Measurements from ENCODE around the gene ITPR3.

Gene ITPR3

DNA sequence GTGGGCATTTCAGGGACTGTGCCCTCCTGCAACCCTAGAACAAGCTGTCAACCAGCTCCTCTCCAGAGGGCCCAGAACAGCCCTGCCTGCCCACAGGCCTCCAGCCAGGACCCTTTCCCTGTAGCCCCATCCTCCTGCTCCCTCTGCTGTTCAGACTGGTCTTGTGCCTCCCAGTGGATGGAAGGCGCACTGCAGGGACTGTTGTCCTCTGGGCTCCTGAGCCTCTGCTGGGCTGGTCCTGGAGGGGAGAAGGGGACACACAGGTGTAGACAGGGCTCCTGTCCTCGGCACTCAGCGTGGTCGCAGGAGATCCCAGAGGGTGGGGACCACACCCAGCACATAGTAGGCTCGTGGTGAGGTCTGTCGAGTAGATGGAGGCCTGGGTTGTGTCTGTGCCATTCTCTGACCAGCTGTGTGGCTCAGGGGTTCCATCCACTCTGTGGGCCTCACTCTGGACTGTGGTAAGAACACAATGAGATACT lies 11.5 kb downstream of the ITPR3 start:
- Histone ChIP-seq H3K27ac (no peak overlapping the region), H4K20me1 (peaks cover 86% of the 10 kb centered on the region), H3K9me3 (no peaks in the 10 kb centered on the region), H3K4me3 (no peak overlapping the region), H3K9ac (no peak overlapping the region), H3K4me1 (peaks cover 40% of the 10 kb centered on the region), H3K4me2 (peak overlapping the region; percentile 92), H3K36me3 (peaks cover 9% of the 10 kb centered on the region; the same call in 1 of the 2 replicates), H3K27me3 (peaks cover 6% of the 10 kb centered on the region; the same call in 1 of the 2 replicates)
- no peak for TF ChIP-seq Cebpa-rat (IDR thresholded peaks at IDR 0.05)

DNA sequence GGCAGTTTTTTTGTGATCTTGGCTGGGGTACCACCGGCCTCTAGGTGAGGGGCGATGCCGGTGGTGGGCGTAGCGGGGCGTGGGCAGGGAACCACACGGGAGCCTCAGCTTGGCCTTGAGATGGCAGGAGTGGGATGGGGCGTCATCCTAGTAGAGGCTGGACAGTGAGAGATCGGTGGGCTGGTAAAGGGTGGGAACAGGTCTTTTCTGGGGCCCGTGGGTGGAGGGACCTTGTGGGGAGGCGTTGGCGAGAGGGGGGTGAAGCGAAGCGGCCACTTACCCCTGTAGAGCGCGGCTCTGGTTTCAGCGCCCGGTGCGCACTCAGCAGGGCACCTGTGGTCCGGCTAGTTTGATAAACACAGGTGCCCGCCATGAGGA lies 12.0 kb downstream of the ITPR3 start:
- Histone ChIP-seq H3K4me2 (peak overlapping the region; percentile 92), H3K27ac (peak overlapping the region; percentile 55; the same call in 1 of the 2 replicates), H3K9ac (peak overlapping the region; percentile 41; the same call in 1 of the 2 replicates), H3K27me3 (peaks cover 6% of the 10 kb centered on the region; the same call in 1 of the 2 replicates), H3K4me1 (peaks cover 40% of the 10 kb centered on the region), H3K9me3 (no peaks in the 10 kb centered on the region), H3K36me3 (peaks cover 6% of the 10 kb centered on the region; the same call in 1 of the 2 replicates), H3K4me3 (peak overlapping the region; percentile 65), H4K20me1 (peaks cover 82% of the 10 kb centered on the region)
- TF ChIP-seq Cebpa-rat (IDR thresholded peaks at IDR 0.05): no peak

GRCh38 chr6:33633462-33634158 lies 12.5 kb downstream of the ITPR3 start:
- no peak for TF ChIP-seq Cebpa-rat (IDR thresholded peaks at IDR 0.05)
- Histone ChIP-seq H3K27ac (peak overlapping the region; percentile 55; the same call in 1 of the 2 replicates), H3K4me1 (peaks cover 40% of the 10 kb centered on the region), H3K36me3 (peaks cover 10% of the 10 kb centered on the region; the same call in 1 of the 2 replicates), H3K9me3 (no peaks in the 10 kb centered on the region), H4K20me1 (peaks cover 82% of the 10 kb centered on the region), H3K27me3 (peaks cover 6% of the 10 kb centered on the region; the same call in 1 of the 2 replicates), H3K9ac (peak overlapping the region; percentile 63), H3K4me2 (peak overlapping the region; percentile 98), H3K4me3 (peak overlapping the region; percentile 65)

DNA sequence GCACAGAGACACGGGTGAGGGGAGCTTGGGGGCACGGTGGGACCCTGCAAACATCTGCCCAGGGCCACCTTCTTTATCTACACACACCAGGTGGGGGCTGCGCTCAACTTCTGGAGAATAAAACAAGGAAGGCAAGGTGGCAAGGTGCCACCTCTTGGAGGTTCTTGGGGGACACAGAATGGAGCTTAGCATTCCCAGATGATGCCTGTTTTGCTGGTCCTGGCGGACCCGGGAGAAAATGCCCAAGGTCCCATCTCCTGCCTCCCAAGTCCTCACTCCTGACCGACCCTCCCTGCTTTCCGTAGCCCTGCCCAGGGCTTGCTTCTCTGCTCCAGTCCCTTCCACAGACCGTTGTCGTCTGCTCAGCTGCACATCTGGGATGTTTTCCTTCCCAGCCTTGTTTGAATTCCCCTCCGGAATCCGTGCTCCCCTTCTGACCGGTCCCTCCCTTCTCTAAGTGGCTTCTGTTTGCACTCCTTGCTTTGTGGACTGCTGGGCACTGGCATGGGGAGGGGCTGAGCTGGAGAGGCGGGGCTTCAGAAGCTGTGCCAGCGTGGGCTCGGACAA lies 13.1 kb downstream of the ITPR3 start:
- Histone ChIP-seq H3K4me2 (peak overlapping the region; percentile 98), H3K27me3 (peaks cover 6% of the 10 kb centered on the region; the same call in 1 of the 2 replicates), H4K20me1 (peaks cover 84% of the 10 kb centered on the region), H3K36me3 (peaks cover 8% of the 10 kb centered on the region; the same call in 1 of the 2 replicates), H3K9ac (peak overlapping the region; percentile 63), H3K27ac (no peak overlapping the region), H3K9me3 (no peaks in the 10 kb centered on the region), H3K4me1 (peaks cover 44% of the 10 kb centered on the region), H3K4me3 (peak overlapping the region; percentile 65)
- no peak for TF ChIP-seq Cebpa-rat (IDR thresholded peaks at IDR 0.05)

GRCh38 chr6:33634946-33635345 lies 13.8 kb downstream of the ITPR3 start:
- Histone ChIP-seq H3K27ac (no peak overlapping the region), H3K4me3 (no peak overlapping the region), H3K9me3 (no peaks in the 10 kb centered on the region), H3K36me3 (peaks cover 8% of the 10 kb centered on the region; the same call in 1 of the 2 replicates), H4K20me1 (peaks cover 83% of the 10 kb centered on the region), H3K9ac (no peak overlapping the region), H3K27me3 (peaks cover 6% of the 10 kb centered on the region; the same call in 1 of the 2 replicates), H3K4me2 (peak overlapping the region; percentile 98), H3K4me1 (peaks cover 44% of the 10 kb centered on the region)
- TF ChIP-seq Cebpa-rat (IDR thresholded peaks at IDR 0.05): no peak

GRCh38 chr6:33636655-33637054 lies 15.5 kb downstream of the ITPR3 start:
- no peak overlapping the region for H3K4me2 ChIP-seq
- TF ChIP-seq Cebpa-rat (IDR thresholded peaks at IDR 0.05): no peak
- peaks cover 81% of the 10 kb centered on the region for H4K20me1 ChIP-seq
- H3K36me3 ChIP-seq: peaks cover 24% of the 10 kb centered on the region
- peaks cover 44% of the 10 kb centered on the region for H3K4me1 ChIP-seq
- H3K4me3 ChIP-seq: no peak overlapping the region
- H3K27me3 ChIP-seq: peaks cover 6% of the 10 kb centered on the region; the same call in 1 of the 2 replicates
- H3K27ac ChIP-seq: no peak overlapping the region
- no peaks in the 10 kb centered on the region for H3K9me3 ChIP-seq
- no peak overlapping the region for H3K9ac ChIP-seq

DNA sequence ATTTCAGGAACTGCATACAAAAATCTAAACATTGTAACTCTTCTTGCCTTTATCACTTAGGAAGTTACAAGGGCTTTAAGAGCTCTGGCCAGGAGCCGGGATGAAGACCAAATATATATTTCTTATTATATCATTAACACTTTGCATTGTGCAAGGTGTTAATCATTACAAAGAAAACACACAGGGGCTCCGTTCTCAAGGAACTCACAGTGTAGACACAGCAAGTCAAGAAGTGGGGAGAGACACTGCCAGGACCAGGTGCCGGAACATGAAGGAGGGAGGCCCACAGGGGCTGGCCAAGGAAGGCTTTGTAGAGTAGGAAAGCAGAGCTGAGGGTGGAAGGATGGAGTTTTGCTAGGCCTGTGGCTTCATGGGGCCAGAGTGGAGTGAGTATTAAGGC lies 17.4 kb downstream of the ITPR3 start:
- H3K9ac ChIP-seq: no peak overlapping the region
- no peak overlapping the region for H3K27ac ChIP-seq
- H3K4me2 ChIP-seq: no peak overlapping the region
- H3K36me3 ChIP-seq: peaks cover 43% of the 10 kb centered on the region
- TF ChIP-seq Cebpa-rat (IDR thresholded peaks at IDR 0.05): no peak
- no peak overlapping the region for H3K4me3 ChIP-seq
- H3K27me3 ChIP-seq: peaks cover 6% of the 10 kb centered on the region; the same call in 1 of the 2 replicates
- peaks cover 34% of the 10 kb centered on the region for H3K4me1 ChIP-seq
- peaks cover 70% of the 10 kb centered on the region for H4K20me1 ChIP-seq
- H3K9me3 ChIP-seq: no peaks in the 10 kb centered on the region

- H3K4me2 ChIP-seq: no peak overlapping the region
- no peak overlapping the region for H3K27ac ChIP-seq
- H3K36me3 ChIP-seq: peaks cover 52% of the 10 kb centered on the region
- H3K4me1 ChIP-seq: peaks cover 26% of the 10 kb centered on the region
- H4K20me1 ChIP-seq: peaks cover 68% of the 10 kb centered on the region
- no peaks in the 10 kb centered on the region for H3K27me3 ChIP-seq
- no peak overlapping the region for H3K9ac ChIP-seq
- TF ChIP-seq Cebpa-rat (IDR thresholded peaks at IDR 0.05): no peak
- H3K9me3 ChIP-seq: no peaks in the 10 kb centered on the region
- H3K4me3 ChIP-seq: no peak overlapping the region
These were observed 18.4 kb downstream of the ITPR3 start for GRCh38 chr6:33639559-33639958.

- no peaks in the 10 kb centered on the region for H3K9me3 ChIP-seq
- H3K4me1 ChIP-seq: peaks cover 22% of the 10 kb centered on the region
- H3K9ac ChIP-seq: no peak overlapping the region
- no peak overlapping the region for H3K4me3 ChIP-seq
- peaks cover 60% of the 10 kb centered on the region for H4K20me1 ChIP-seq
- H3K27me3 ChIP-seq: no peaks in the 10 kb centered on the region
- no peak overlapping the region for H3K27ac ChIP-seq
- H3K4me2 ChIP-seq: no peak overlapping the region
- peaks cover 58% of the 10 kb centered on the region for H3K36me3 ChIP-seq
- TF ChIP-seq Cebpa-rat (IDR thresholded peaks at IDR 0.05): no peak
These were observed 19.2 kb downstream of the ITPR3 start for GRCh38 chr6:33640361-33640760.

DNA sequence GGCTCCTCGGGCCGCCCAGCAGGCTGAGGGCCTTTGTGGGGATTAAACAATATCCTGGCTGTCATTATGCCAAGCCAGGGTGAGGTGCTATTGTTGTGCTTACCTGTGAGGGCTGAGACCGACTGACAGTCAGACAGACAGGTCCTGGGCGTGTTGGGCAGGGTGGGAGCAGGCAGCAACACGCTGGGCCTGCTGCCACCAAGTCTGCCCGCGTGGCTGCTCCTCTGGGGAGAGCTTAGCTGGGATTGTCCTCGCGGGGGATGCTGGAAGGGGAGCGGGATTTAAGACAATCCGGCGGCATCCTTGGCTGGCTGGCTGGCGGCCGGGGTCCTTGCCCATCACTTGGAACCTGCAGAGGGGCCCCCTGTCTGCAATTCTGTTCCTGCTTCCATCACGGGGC lies 20.0 kb downstream of the ITPR3 start:
- Histone ChIP-seq H3K27me3 (no peaks in the 10 kb centered on the region), H4K20me1 (peaks cover 53% of the 10 kb centered on the region), H3K27ac (no peak overlapping the region), H3K4me3 (no peak overlapping the region), H3K4me1 (peaks cover 22% of the 10 kb centered on the region), H3K4me2 (no peak overlapping the region), H3K9me3 (no peaks in the 10 kb centered on the region), H3K36me3 (peaks cover 66% of the 10 kb centered on the region), H3K9ac (no peak overlapping the region)
- no peak for TF ChIP-seq Cebpa-rat (IDR thresholded peaks at IDR 0.05)

Data from BLaER1 (cell line).